GM12874 (cell line): Measurements from ENCODE around the gene MAML2.

Experiments used
- CTCF ChIP-seq: IDR thresholded peaks from 2 replicates; pipeline ENCODE4 v1.5.1; 2011; ENCODE audit warnings: low read depth, mild to moderate bottlenecking, control low read depth, low read length, moderate library complexity; ENCODE audit not compliant: insufficient read depth

The MAML2 gene

DNA sequence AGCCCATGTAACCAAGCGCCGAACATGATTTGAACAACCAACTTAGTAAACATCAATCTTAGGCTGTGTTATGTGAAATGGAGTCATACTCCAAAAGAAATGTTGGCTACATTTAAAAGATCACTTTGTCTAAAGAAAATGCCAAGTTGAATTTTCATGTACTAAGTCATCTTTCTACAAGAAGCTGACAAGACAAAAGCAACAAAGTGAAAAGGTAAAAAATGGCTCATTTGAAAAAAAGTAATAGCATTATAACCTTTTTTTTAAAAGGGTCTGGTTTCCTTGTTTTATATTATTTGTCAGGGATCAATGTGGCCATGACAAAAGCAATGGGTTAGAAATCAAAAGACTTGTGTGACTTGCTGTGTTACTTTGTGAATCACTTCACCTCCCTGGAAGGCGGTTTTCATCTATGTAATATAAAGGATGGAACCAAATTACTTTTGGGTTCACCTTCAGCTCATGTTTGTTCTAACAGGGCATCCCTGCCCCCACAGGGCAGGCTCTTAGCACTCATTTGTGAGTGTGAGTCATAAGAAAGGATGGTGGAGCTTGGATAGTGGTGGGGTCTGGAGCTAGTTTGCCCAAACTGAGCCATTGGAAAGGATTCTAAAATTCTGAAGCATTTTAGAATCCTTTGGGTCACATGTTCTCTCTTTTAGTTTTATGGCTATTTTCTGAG is 287.1 kb downstream of the MAML2 start:
- no peak for TF ChIP-seq CTCF

DNA sequence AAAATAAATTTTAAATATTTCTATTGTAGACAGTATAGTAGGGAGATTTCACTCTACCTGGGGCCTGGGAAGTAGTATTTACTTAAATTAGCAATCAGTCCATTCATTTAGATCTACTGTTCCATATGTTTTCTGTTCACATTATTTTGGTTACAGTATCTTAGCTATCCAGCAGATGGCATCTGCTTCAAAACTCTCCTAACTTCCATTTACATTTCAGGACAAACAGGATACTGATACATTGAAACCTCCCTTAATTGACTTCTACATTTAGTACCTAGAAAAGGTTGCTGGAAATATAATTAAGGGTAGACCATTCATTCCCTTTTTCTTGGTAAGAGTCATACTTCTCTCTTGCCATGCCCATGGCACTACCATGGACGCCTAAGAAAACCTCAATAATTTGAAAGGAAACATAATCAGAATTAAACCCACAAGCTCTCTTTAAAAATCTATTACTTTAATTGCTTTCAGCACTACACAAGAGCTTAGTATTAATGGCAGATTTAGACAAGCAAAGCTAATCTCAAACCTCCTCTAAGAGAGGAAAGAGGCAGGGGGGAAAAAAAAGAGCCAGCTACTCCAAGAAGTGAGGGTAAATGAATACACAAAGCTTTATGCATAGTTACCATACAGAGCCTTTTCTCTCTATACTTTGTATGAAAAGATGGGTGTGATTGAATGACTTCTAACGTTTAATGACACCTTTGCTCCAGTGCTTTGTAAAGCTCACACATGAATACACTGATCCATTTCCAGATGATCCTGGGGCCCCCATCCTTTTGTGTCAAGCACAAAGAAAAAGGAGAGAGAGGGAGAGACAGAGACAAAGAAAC is 287.9 kb downstream of the MAML2 start:
- TF ChIP-seq CTCF, result peak; percentile 20; the same call in 1 of the 2 replicates

GRCh38 chr11:96052921-96053651 is 289.9 kb downstream of the MAML2 start:
- no peak for TF ChIP-seq CTCF

- TF ChIP-seq CTCF, result no peak
Measured at GRCh38 chr11:96051820-96052219, 291.2 kb downstream of the MAML2 start.

- no peak for TF ChIP-seq CTCF
Measured at GRCh38 chr11:96050435-96051182, 292.4 kb downstream of the MAML2 start.

DNA sequence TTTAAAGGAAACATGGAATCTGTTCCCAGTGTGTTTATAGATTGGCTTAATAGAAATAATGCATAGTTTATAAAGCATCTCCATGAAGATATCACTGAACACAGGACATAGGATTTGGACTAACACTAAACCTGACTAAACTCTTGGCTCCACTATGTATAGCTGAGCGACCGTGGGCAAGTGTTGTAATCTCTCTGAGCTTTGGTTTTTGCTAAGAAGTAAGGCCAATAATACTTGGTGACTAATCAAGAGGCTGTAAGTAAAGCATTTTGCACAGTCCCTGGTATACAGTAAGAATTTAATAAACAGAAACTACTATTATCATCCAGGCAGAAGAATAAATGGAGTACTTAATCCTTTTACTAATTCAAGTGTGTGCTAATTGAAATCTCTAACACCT is 293.6 kb downstream of the MAML2 start:
- no peak for TF ChIP-seq CTCF
